ENCODE measurements around the gene ANKRD36C. TPM values are rescaled to one million over a fixed set of nuclear protein-coding genes. Genes with fewer than 3 reads are reported as not detected.
"Not testable (repeated sequence)": the region's sequence is repeated elsewhere in the genome, so short reads cannot be mapped to it uniquely, and the experiment has no call there.

ANKRD36C gene
- total and polyA plus RNA-seq, 2 donors (not counting 1 experiment from before 2014, with no cell fraction given) = 2.5 to 103 TPM

- H3K4me1 Mint-ChIP-seq; intact Hi-C loops (cut with micrococcal nuclease); H3K27ac Mint-ChIP-seq; H3K27me3 Mint-ChIP-seq; CTCF ChIA-PET; H3K4me1 ChIP-seq (ENCODE audit: control insufficient read depth in 2 of 2, insufficient read depth in 2 of 2, low read length in 2 of 2); H3K79me2 ChIP-seq (ENCODE audit: control insufficient read depth, insufficient read depth, low read length); H2AFZ ChIP-seq (ENCODE audit: insufficient read depth, low read depth, low read length, poor library complexity, severe bottlenecking); H3K4me2 ChIP-seq (replicated peaks; ENCODE audit: low read depth, low read length, poor library complexity, severe bottlenecking); POLR2A ChIA-PET; H3K4me3 Mint-ChIP-seq; H3K9me3 Mint-ChIP-seq (ENCODE audit: insufficient read depth); H3K9me3 ChIP-seq (ENCODE audit: control extremely low read depth in 1 of 3, control insufficient read depth in 2 of 3, insufficient read depth in 1 of 3, low read length in 2 of 3); H3K9ac ChIP-seq (ENCODE audit: low read length); H3K27me3 ChIP-seq (replicated peaks in 1 of 4; ENCODE audit: control extremely low read depth in 1 of 4, control insufficient read depth in 3 of 4, insufficient read depth in 4 of 4, low read length in 3 of 4); DNase-seq; H3K36me3 ChIP-seq (replicated peaks in 1 of 2; ENCODE audit: control extremely low read depth in 1 of 2, control insufficient read depth in 1 of 2, extremely low read depth in 1 of 2, insufficient read depth in 2 of 2, low read length in 1 of 2); H3K4me3 ChIP-seq (ENCODE audit: control extremely low read depth in 1 of 5, extremely low read depth in 1 of 5, insufficient read depth in 1 of 5, low read depth in 2 of 5, low read length in 4 of 5); H3K27ac ChIP-seq (ENCODE audit: low read length in 2 of 2); H4K20me1 ChIP-seq (ENCODE audit: control insufficient read depth, insufficient read depth, low read length, poor library complexity, severe bottlenecking); ATAC-seq (ENCODE audit: low read depth): not testable (repeated sequence)
- WGBS (ENCODE audit: insufficient coverage) = no CpG with 5 or more reads among the region's 16 CpGs
Measured at GRCh38 chr2:96027725-96028325, 36.2 kb upstream of the ANKRD36C start.

- H3K9me3 ChIP-seq (ENCODE audit: control extremely low read depth in 1 of 3, control insufficient read depth in 2 of 3, insufficient read depth in 1 of 3, low read length in 2 of 3); DNase-seq; H3K4me2 ChIP-seq (replicated peaks; ENCODE audit: low read depth, low read length, poor library complexity, severe bottlenecking); H4K20me1 ChIP-seq (ENCODE audit: control insufficient read depth, insufficient read depth, low read length, poor library complexity, severe bottlenecking); H3K79me2 ChIP-seq (ENCODE audit: control insufficient read depth, insufficient read depth, low read length); intact Hi-C loops (cut with micrococcal nuclease); H3K27ac Mint-ChIP-seq; H3K27me3 Mint-ChIP-seq; ATAC-seq (ENCODE audit: low read depth); H3K4me3 Mint-ChIP-seq; H3K4me1 Mint-ChIP-seq; H3K4me3 ChIP-seq (ENCODE audit: control extremely low read depth in 1 of 5, extremely low read depth in 1 of 5, insufficient read depth in 1 of 5, low read depth in 2 of 5, low read length in 4 of 5); H3K36me3 ChIP-seq (replicated peaks in 1 of 2; ENCODE audit: control extremely low read depth in 1 of 2, control insufficient read depth in 1 of 2, extremely low read depth in 1 of 2, insufficient read depth in 2 of 2, low read length in 1 of 2); H2AFZ ChIP-seq (ENCODE audit: insufficient read depth, low read depth, low read length, poor library complexity, severe bottlenecking); H3K27ac ChIP-seq (ENCODE audit: low read length in 2 of 2); H3K27me3 ChIP-seq (replicated peaks in 1 of 4; ENCODE audit: control extremely low read depth in 1 of 4, control insufficient read depth in 3 of 4, insufficient read depth in 4 of 4, low read length in 3 of 4); H3K9me3 Mint-ChIP-seq (ENCODE audit: insufficient read depth); POLR2A ChIA-PET; H3K9ac ChIP-seq (ENCODE audit: low read length); H3K4me1 ChIP-seq (ENCODE audit: control insufficient read depth in 2 of 2, insufficient read depth in 2 of 2, low read length in 2 of 2): not testable (repeated sequence)
- CTCF ChIA-PET = interaction anchor here (1.3 kb wide), 1 partner anchor 91 kb away, joined by 5 read pairs; no protein-coding TSS in a partner anchor
- WGBS (ENCODE audit: insufficient coverage) = 90% methylated on average over 2 of the region's 6 CpGs
Measured at GRCh38 chr2:96025755-96026154, 34.1 kb upstream of the ANKRD36C start.
